GM12864 (cell line): Measurements from ENCODE around the gene SLC30A1.

Source experiments
- DNase-seq: peaks from one replicate; pipeline ENCODE4 v3.0.0-alpha.2; 2011; ENCODE audit warnings: low read depth
- H3K4me3 ChIP-seq: 2 replicates; pipeline ENCODE4 v1.5.1; 2011; ENCODE audit warnings: mild to moderate bottlenecking, low read depth, low read length, control low read depth
- CTCF ChIP-seq: IDR thresholded peaks from 2 replicates; pipeline ENCODE4 v1.5.1; 2011; ENCODE audit warnings: low read depth, mild to moderate bottlenecking, moderate library complexity, low read length, control low read depth, inconsistent platforms; ENCODE audit errors: missing control alignments

The SLC30A1 gene

DNA sequence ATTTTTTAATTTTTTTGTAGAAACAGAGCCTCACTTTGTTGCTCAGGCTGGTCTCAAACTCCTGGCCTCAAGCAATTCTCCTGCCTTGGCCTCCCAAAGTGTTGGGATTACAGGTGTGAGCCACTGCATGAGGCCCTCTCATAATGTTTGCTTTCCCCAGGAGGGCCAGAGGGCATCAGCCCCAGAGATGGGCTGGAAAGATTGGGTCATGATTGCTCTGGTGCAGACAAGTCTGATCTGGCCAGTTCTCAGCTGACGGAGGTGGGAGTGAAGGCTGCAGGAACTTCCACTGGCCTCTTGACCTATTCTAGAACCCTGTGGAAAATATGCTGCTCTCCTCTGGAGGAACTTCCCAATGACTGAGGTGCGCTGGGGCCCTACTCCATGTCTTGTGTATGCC lies 43.6 kb downstream of the SLC30A1 start:
- DNase-seq = no peak
- no peak overlapping the region for H3K4me3 ChIP-seq
- no peak for TF ChIP-seq CTCF

DNA sequence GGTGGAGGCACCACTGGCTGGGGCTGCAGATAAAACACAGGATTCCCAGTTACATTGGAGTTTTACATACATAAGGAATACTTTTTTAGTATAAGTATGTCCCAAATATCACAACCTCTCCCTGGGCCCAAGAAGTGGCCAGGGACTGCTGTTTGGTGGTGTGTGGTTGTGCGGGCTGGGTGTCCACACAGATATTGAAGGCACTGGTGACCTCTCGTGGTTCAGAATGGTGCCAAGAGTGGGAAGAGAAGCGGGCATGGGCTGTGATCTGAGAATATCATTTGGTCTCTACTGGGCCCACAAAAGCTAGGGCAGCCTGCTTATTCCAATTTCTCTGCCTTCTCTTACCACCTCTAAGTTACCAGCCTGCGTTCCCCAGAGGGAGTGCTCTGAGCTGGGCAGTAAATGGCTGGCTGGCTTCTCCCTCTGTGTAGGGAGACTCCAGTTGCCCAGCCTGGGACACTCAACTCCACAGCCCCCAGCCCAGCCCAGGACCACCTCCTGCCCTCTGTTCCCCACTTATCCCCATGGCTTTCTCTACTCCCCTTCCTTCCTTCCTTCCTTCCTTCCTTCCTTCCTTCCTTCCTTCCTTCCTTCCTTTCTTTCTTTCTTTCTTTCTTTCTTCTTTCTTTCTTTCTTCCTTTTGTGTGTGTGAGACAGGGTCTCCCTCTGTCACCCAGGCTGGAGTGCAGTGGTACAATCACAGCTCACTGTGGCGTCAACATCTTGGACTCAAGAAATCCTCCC lies 44.2 kb downstream of the SLC30A1 start:
- DNase-seq = no peak
- TF ChIP-seq CTCF = no peak

GRCh38 chr1:211532088-211532444 lies 46.9 kb downstream of the SLC30A1 start:
- no peak overlapping the region for H3K4me3 ChIP-seq
- no peak for TF ChIP-seq CTCF
- no peak for DNase-seq

More for the DNA sequence above, 44.2 kb downstream of the SLC30A1 start:
- no peak overlapping the region for H3K4me3 ChIP-seq

DNA sequence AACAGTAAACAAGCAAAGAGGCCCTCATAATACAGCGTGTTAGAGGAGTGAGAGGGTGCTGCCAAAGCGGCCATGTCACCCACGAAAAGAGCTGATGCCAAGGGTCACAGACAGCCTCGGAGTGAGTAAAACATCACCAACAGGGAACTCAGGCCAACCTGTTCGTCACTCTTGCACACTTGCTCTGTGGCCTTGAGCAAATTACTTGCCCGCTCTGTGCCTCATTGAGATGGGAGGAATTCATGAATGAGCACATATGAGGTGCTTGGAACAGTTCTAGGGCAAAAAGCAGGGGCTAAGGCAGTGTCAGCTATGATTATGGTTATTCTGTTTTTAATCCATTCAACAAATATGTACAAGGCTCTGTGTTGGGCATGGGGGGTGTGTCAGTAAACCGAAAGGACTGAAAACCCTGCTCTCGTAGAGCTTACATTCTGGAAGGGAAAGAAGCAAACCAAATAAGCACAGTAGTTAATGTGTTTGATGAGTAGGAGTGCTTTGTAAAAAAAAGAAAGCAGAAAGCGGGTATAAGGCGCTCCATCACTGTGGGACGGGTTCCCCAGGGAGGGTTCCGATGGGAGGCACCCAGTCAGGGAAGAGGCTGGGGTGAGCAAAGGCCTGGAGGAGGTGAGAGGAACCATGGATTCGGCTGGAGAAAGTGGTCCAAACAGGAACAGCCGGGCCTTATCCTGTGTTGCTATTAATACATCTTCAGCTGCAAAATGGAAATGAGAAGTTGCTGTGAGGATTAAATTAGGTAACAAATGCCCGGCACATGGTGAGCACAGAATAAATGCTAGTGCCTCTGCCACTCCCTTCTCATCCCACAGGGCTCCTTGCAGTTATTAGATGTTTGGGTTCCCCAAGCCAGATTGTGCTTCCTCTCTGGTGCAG lies 47.5 kb downstream of the SLC30A1 start:
- TF ChIP-seq CTCF = no peak
- DNase-seq = no peak
- H3K4me3 ChIP-seq = no peak overlapping the region

- DNase-seq = no peak
- TF ChIP-seq CTCF = no peak
- H3K4me3 ChIP-seq = no peak overlapping the region
Observed at GRCh38 chr1:211530102-211530501, 48.9 kb downstream of the SLC30A1 start.

GRCh38 chr1:211529453-211529852 lies 49.5 kb downstream of the SLC30A1 start:
- no peak overlapping the region for H3K4me3 ChIP-seq
- DNase-seq = no peak
- no peak for TF ChIP-seq CTCF
